HEK293T (cell line): ENCODE measurements around the gene NLN.

Experiments used
- BHLHE40 ChIP-seq: fragments of 450-650 bp; IDR thresholded peaks from 2 replicates; pipeline ENCODE4 v1.6.1; 2016; ENCODE audit warnings: mild to moderate bottlenecking, moderate library complexity, borderline replicate concordance
- CTBP1 ChIP-seq: fragments of 450-650 bp; IDR thresholded peaks from 2 replicates; pipeline ENCODE4 v1.6.1; 2016; ENCODE audit warnings: borderline replicate concordance
- ELF4 ChIP-seq: fragments of 450-650 bp; IDR thresholded peaks from 2 replicates; pipeline ENCODE4 v1.6.1; 2017; ENCODE audit warnings: antibody characterized with exemption
- FOXK2 ChIP-seq: fragments of 450-650 bp; IDR thresholded peaks from 2 replicates; pipeline ENCODE4 v1.6.1; 2016; ENCODE audit warnings: mild to moderate bottlenecking
- FOXM1 ChIP-seq: fragments of 450-650 bp; IDR thresholded peaks from 2 replicates; pipeline ENCODE4 v1.6.1; 2017; ENCODE audit warnings: mild to moderate bottlenecking, borderline replicate concordance
- L3MBTL2 ChIP-seq: fragments of 450-650 bp; conservative IDR thresholded peaks from 2 replicates; pipeline ENCODE4 v1.6.1; 2016; ENCODE audit warnings: mild to moderate bottlenecking
- PKNOX1 ChIP-seq: fragments of 450-650 bp; IDR thresholded peaks from 2 replicates; pipeline ENCODE4 v1.6.1; 2016
- SP1 ChIP-seq: fragments of 450-650 bp; IDR thresholded peaks from 2 replicates; pipeline ENCODE4 v1.6.1; 2017
- SUZ12 ChIP-seq: fragments of 450-650 bp; IDR thresholded peaks from 2 replicates; pipeline ENCODE4 v1.6.1; 2016; ENCODE audit warnings: mild to moderate bottlenecking
- TARDBP ChIP-seq: fragments of 450-650 bp; IDR thresholded peaks from 2 replicates; pipeline ENCODE4 v1.6.1; 2016
- ZNF384 ChIP-seq: fragments of 450-650 bp; IDR thresholded peaks from 2 replicates; pipeline ENCODE4 v1.6.1; 2016

GRCh38 chr5:65823204-65823603 lies 101.2 kb downstream of the NLN start:
- TF ChIP-seq TARDBP (no peak), BHLHE40 (no peak), SUZ12 (no peak), ZNF384 (no peak), FOXM1 (no peak), SP1 (no peak), PKNOX1 (no peak), FOXK2 (no peak), L3MBTL2 (no peak), CTBP1 (no peak), ELF4 (no peak)
